ENCODE data around the gene LYPD6B. TPM values are rescaled to one million over a fixed set of nuclear protein-coding genes. Genes with fewer than 3 reads are reported as not detected.

LYPD6B gene, protein sequence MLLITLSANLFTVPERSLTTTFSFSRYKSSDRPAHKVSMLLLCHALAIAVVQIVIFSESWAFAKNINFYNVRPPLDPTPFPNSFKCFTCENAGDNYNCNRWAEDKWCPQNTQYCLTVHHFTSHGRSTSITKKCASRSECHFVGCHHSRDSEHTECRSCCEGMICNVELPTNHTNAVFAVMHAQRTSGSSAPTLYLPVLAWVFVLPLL
- not detected in 2 replicates for polyA plus RNA-seq

DNA sequence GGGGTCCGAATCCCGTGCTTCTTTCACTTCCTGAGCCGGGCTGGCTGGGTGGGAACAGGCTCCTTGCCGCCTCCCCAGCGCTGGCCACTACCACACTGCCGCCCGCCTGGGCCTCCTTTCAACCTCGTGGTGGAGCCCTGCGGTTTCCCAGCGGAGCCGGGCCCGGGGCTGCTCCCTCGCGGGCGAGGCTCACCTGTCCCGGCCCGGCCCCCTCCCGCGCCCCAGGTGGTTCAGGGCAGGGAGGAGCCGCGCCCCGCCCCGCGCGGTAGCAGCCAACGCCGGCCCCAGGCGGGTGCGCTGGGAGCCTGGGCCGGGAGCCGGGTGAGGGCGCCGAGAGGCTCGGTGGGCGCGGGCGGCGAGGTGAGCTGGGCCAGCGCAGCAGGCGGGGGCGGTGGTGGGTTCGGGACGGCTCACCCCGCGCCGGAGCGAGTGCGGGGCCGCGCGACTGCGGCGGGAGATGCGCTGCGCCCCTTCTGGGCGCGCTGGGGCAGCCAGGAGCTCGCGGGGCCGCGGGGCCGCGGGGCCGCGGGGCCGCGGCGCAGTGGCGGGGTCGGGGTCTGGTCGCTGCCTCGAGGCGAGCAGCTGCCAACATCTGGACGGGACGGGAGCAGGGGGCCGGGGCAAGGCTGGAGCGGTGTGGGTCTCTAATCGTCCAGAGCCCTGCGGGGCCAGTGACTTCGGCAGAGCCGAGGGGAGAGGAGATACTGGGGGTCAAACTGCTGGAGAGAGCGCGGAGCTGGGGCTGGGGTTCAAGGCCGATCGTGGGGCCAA, at the start of gene LYPD6B:
Gene LYPD6B, plus strand, starts transcription at position 258 of the 771 bp plus-strand sequence. CDS start 92,250 bp downstream, outside the sequence.

Other genes starting within 250 kb of the LYPD6B start
- 119 and 124 TPM in 2 replicates for gene KIF5C, start 163.5 kb upstream of the LYPD6B start, polyA plus RNA-seq

Measured in Purkinje cell (primary cell).